Breast epithelium (tissue), 4 donors: ENCODE results near the gene RCOR1. TPM values are rescaled to one million over a fixed set of nuclear protein-coding genes. Genes with fewer than 3 reads are reported as not detected.

Experiments used
- DNase-seq, 2 donors: peaks; one replicate each; pipeline ENCODE4 v3.0.0-alpha.2; 2019; ENCODE audit warnings: low spot score in 2 of 2
- H3K27ac ChIP-seq, 2 donors: fragments of 200-600 bp; sonication (generic) in 1 of 2; one replicate each; pipeline ENCODE4 v1.5.1; 2016 to 2019; ENCODE audit warnings: mild to moderate bottlenecking in 1 of 2
- H3K27me3 ChIP-seq, 2 donors: fragments of 200-600 bp; sonication (generic) in 1 of 2; one replicate each; pipeline versions ENCODE4 v1.5.1 to v1.6.0; 2017 to 2019; ENCODE audit warnings: control low read depth in 1 of 2, mild to moderate bottlenecking in 1 of 2
- H3K36me3 ChIP-seq: fragments of 200-600 bp; one replicate; pipeline ENCODE4 v1.5.1; 2019
- H3K4me1 ChIP-seq, 2 donors: fragments of 200-600 bp; sonication (generic); one replicate each; pipeline ENCODE4 v1.5.1; 2016 to 2019; ENCODE audit warnings: control low read depth in 1 of 2
- H3K4me3 ChIP-seq, 3 donors: fragments of 200-600 bp; sonication (generic); 1 replicate in 2 of 3; 2 replicates in 1 of 3; pipeline ENCODE4 v1.5.1; 2016 to 2019; ENCODE audit warnings: mild to moderate bottlenecking in 3 of 3, moderate library complexity in 2 of 3
- H3K9me3 ChIP-seq, 2 donors: fragments of 200-600 bp; sonication (generic) in 1 of 2; one replicate each; pipeline ENCODE4 v1.5.1; 2016 to 2019; ENCODE audit warnings: control low read depth in 1 of 2
- POLR2A ChIP-seq: fragments of 450-650 bp; IDR thresholded peaks from one replicate; pipeline ENCODE4 v1.6.1; 2016; ENCODE audit warnings: antibody characterized with exemption, mild to moderate bottlenecking, moderate library complexity
- POLR2AphosphoS5 ChIP-seq, 3 donors: sonication (generic); formaldehyde crosslinking; IDR thresholded peaks; one replicate each; pipeline ENCODE4 v1.6.1; 2017; ENCODE audit warnings: antibody characterized with exemption in 3 of 3
- intact Hi-C: fragments of 100-400 bp; cut with DNase I; formaldehyde crosslinking; loops from one replicate; pipeline ENCODE4 v1.15.1; 2023; ENCODE audit warnings: low total_unique reads
- total RNA-seq, 3 donors: library from RNA; depleted of rRNA; stranded (reverse); fragments of >200 nt; gene quantifications; one replicate each; pipeline ENCODE4 v1.1.0, GENCODE V29; 2016
- TF ChIP-seq, protein P1 (sequence below), 3 donors: fragments of 450-650 bp; IDR thresholded peaks; one replicate each; pipeline ENCODE4 v1.5.1; 2016 to 2017; ENCODE audit warnings: antibody characterized with exemption in 3 of 3, mild to moderate bottlenecking in 3 of 3, moderate library complexity in 3 of 3

RCOR1 gene
- total RNA-seq, 3 donors from 2014 or later: 15.7 to 21.8 (median 20.3) TPM

DNA sequence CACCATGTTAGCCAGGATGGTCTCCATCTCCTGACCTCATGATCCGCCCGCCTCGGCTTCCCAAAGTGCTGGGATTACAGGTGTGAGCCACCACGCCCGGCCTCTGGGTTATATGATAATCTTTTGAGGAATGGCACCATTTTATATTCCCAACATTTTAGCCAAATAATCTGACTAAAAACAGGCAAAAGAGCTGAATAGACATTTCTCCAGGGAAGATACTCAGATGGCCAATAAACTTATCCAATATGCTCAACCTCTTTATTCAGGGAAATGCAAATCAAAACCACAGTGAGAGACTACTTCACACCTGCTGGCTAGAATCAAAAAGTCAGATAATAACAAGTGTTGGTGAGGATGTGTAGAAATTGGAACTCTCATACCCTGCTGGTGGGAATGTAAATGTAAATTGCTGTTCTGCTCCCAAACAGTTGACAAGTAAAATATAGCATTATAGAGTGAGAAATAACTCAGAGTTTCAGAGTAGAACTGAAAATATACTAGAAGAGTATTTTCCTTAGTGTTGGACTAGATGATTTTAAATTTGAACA, 80.0 kb downstream of the RCOR1 start:
- Histone ChIP-seq H3K4me3 (no peak overlapping the region), H3K4me1 (no peaks in the 10 kb centered on the region), H3K36me3 (no peaks in the 10 kb centered on the region), H3K27ac (no peak overlapping the region), H3K27me3 (no peaks in the 10 kb centered on the region), H3K9me3 (no peaks in the 10 kb centered on the region)
- intact Hi-C loops: no loop called here
- DNase-seq: no peak
- TF ChIP-seq POLR2AphosphoS5 (IDR thresholded peaks at IDR 0.05): no peak
- TF ChIP-seq POLR2A: no peak
- TF ChIP-seq, protein P1, sequence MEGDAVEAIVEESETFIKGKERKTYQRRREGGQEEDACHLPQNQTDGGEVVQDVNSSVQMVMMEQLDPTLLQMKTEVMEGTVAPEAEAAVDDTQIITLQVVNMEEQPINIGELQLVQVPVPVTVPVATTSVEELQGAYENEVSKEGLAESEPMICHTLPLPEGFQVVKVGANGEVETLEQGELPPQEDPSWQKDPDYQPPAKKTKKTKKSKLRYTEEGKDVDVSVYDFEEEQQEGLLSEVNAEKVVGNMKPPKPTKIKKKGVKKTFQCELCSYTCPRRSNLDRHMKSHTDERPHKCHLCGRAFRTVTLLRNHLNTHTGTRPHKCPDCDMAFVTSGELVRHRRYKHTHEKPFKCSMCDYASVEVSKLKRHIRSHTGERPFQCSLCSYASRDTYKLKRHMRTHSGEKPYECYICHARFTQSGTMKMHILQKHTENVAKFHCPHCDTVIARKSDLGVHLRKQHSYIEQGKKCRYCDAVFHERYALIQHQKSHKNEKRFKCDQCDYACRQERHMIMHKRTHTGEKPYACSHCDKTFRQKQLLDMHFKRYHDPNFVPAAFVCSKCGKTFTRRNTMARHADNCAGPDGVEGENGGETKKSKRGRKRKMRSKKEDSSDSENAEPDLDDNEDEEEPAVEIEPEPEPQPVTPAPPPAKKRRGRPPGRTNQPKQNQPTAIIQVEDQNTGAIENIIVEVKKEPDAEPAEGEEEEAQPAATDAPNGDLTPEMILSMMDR (IDR thresholded peaks at IDR 0.05): no peak

DNA sequence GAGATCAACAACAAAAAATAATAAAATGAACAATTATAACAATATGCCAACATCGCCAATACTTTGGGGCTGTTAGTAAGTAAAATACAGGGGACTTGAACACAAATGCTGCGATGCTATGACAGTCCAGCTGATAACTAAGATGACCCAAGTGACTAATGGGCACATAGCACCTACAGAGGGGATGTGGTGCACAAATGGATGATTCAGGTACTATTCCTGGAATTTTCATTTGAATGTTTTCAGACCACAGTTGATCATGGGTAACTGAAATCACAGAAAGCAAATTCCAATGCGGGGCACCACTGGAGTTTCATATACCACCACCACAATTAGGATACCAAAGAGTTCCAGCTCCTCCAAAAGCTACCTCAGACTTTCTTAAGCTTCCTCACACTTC, 82.9 kb downstream of the RCOR1 start:
- H3K36me3 ChIP-seq: peaks cover 3% of the 10 kb centered on the region
- no peak overlapping the region for H3K4me3 ChIP-seq
- no peaks in the 10 kb centered on the region for H3K4me1 ChIP-seq
- no peak overlapping the region for H3K27ac ChIP-seq
- H3K27me3 ChIP-seq: no peaks in the 10 kb centered on the region
- no peaks in the 10 kb centered on the region for H3K9me3 ChIP-seq
- DNase-seq: no peak
- intact Hi-C loops: no loop called here
- TF ChIP-seq POLR2AphosphoS5 (IDR thresholded peaks at IDR 0.05): no peak
- TF ChIP-seq, protein P1 (IDR thresholded peaks at IDR 0.05): no peak
- no peak for TF ChIP-seq POLR2A

DNA sequence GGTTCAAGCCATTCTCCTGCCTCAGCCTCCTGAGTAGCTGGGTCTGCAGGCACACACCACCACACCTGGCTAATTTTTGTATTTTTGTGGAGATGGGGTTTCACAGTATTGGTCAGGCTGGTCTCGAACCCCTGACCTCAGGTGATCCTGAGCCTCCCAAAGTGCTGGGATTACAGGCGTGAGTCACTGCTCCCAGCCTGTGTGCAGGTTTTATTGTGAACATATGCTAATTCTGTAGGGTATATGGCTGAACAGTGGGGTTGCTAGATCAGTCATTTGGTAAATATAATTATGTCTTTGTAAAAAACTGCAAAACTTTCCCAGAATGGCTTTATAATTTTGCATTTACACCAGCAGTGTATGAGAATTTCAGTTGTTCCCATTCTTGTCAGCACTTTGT, 85.9 kb downstream of the RCOR1 start:
- Histone ChIP-seq H3K9me3 (no peaks in the 10 kb centered on the region), H3K27me3 (no peaks in the 10 kb centered on the region), H3K36me3 (peaks cover 3% of the 10 kb centered on the region), H3K27ac (no peak overlapping the region), H3K4me1 (no peaks in the 10 kb centered on the region), H3K4me3 (no peak overlapping the region)
- no peak for DNase-seq
- no peak for TF ChIP-seq POLR2AphosphoS5 (IDR thresholded peaks at IDR 0.05)
- TF ChIP-seq, protein P1 (IDR thresholded peaks at IDR 0.05): no peak
- TF ChIP-seq POLR2A: no peak
- intact Hi-C loops: no loop called here

DNA sequence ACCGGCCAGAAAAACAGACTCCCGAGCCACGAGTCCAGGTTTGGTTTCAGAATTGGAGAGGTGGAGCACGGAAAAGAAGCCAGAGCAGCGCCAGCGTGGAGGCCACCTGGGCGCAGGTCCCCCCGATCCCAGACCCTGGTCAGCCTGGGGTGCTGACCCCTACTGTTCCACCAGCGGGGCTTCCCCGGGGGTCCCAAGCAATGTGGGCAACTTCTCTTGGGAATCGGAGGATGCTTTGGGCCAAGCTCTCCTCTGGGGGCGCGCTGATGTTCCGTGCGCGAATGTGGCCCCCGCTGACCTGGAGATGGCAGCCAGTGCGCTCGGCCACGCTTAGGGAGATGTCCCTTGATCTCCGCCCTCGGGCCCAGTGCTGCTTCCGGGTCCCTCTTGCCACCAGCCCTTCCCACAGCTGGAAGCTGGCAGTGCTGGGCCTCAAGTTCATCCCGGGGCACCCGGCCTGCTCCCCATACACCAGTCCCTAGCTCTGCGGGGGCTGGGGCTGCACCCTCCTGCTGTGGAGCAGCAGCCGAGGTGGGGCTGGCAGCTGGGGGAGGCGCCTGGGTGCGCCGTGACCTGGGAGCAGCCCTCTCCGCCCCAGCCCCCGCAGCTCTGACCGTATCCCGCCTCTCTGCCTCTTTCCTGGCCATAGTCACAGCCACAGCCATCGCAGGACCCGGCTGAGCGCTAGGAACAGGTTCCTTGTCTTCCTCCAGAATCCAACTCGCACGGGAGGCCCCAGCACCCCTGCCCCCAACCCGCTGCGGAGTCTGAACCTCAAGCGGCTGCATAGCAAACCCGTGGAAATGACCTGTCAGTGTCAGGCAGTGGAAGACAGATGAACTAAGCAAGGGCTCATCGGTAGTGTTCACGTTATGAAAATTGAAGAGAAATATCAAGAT, 91.2 kb downstream of the RCOR1 start:
- Histone ChIP-seq H3K4me3 (no peak overlapping the region), H3K27ac (no peak overlapping the region), H3K27me3 (no peaks in the 10 kb centered on the region), H3K9me3 (no peaks in the 10 kb centered on the region), H3K4me1 (no peaks in the 10 kb centered on the region), H3K36me3 (peaks cover 3% of the 10 kb centered on the region)
- intact Hi-C loops: no loop called here
- TF ChIP-seq POLR2AphosphoS5 (IDR thresholded peaks at IDR 0.05) (no peak), POLR2A (no peak)
- TF ChIP-seq, protein P1 (IDR thresholded peaks at IDR 0.05): no peak
- no peak for DNase-seq

DNA sequence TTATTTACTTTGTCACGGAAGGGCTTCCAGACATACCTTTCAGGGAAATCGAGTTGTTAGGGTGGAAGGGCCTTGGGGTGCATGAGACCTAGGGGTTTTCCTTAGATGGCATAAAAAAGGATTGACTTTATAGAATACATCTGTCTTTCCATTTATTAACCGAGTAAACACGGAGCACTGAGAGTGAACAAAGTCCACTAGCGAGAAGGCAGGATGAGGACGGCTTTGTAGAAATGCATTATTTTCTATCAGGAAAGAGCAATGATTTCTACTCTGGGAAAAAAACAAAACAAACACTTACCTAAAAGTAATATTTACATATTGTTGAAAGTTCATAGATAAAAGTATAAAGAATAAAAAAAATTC, 91.8 kb downstream of the RCOR1 start:
- no peaks in the 10 kb centered on the region for H3K4me1 ChIP-seq
- no peaks in the 10 kb centered on the region for H3K9me3 ChIP-seq
- no peak overlapping the region for H3K27ac ChIP-seq
- H3K4me3 ChIP-seq: no peak overlapping the region
- TF ChIP-seq POLR2A: no peak
- TF ChIP-seq POLR2AphosphoS5 (IDR thresholded peaks at IDR 0.05): no peak
- TF ChIP-seq, protein P1 (IDR thresholded peaks at IDR 0.05): no peak
- DNase-seq: no peak
- H3K27me3 ChIP-seq: no peaks in the 10 kb centered on the region
- intact Hi-C loops: no loop called here
- no peaks in the 10 kb centered on the region for H3K36me3 ChIP-seq
